ENCODE measurements around the gene ORMDL3. TPM values are rescaled to one million over a fixed set of nuclear protein-coding genes. Genes with fewer than 3 reads are reported as not detected.

Gene ORMDL3
- total and polyA plus RNA-seq, 5 donors from 2014 or later, result 99.5 to 176 (median 119) TPM

DNA sequence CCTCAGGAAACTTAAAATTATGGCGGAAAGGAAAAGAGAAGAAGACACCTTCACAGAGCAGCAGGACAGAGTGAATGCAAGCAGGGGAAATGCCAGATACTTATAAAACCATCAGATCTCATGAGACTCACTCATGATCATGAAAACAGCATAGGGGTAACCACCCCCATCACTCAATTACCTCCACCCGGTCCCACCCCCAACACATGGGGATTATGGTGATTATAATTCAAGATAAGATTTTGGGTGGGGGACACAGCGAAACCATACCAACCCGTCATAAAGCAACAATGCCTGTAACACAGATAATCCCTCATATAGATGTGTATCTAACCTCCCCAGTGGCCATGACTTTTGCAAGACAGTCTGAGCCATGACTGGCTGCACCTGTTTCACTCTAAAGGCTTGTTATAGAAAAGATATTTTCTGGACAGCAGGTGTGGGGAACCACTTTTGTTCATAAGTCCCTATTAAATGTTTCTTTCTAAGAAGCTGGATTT, 28.4 kb upstream of the ORMDL3 start:
- no peak overlapping the region for H3K4me3 ChIP-seq (ENCODE audit: low read depth, low read length)
- Mint-ChIP-seq H3K4me3 (peak overlapping the region in 1 of 4 donors; percentile 28), H3K27ac (peak overlapping the region in 1 of 3 donors; percentile 72), H3K27me3 (peaks cover under 1% of the 10 kb centered on the region), H3K4me1 (peaks cover 5 to 28% (median 12%) of the 10 kb centered on the region in 4 donors), H3K36me3 (no peaks in the 10 kb centered on the region), H3K9me3 (no peaks in the 10 kb centered on the region)
- no peaks in the 10 kb centered on the region for H3K27me3 ChIP-seq (ENCODE audit: control insufficient read depth, insufficient read depth, low read length)
- H3K27ac ChIP-seq (ENCODE audit: insufficient read depth, low read length, poor library complexity, severe bottlenecking), result no peak overlapping the region
- ATAC-seq (ENCODE audit: low read depth in 2 of 2) (no peak), DNase-seq (no peak)
- H3K36me3 ChIP-seq (ENCODE audit: control insufficient read depth, insufficient read depth, low read length), result no peaks in the 10 kb centered on the region
- no peaks in the 10 kb centered on the region for H3K9me3 ChIP-seq (ENCODE audit: control insufficient read depth in 2 of 2, low read length in 2 of 2)
- H3K4me1 ChIP-seq (ENCODE audit: control insufficient read depth, insufficient read depth, low read length, poor library complexity, severe bottlenecking), result peaks cover 19% of the 10 kb centered on the region

GRCh38 chr17:39954876-39955275, 27.5 kb upstream of the ORMDL3 start:
- ATAC-seq (ENCODE audit: low read depth in 2 of 2) (no peak), DNase-seq (no peak)
- Histone ChIP-seq H3K27ac (ENCODE audit: insufficient read depth, low read length, poor library complexity, severe bottlenecking) (no peak overlapping the region), H3K4me3 (ENCODE audit: low read depth, low read length) (no peak overlapping the region), H3K4me1 (ENCODE audit: control insufficient read depth, insufficient read depth, low read length, poor library complexity, severe bottlenecking) (peaks cover 19% of the 10 kb centered on the region), H3K27me3 (ENCODE audit: control insufficient read depth, insufficient read depth, low read length) (no peaks in the 10 kb centered on the region), H3K9me3 (ENCODE audit: control insufficient read depth in 2 of 2, low read length in 2 of 2) (no peaks in the 10 kb centered on the region), H3K36me3 (ENCODE audit: control insufficient read depth, insufficient read depth, low read length) (no peaks in the 10 kb centered on the region)
- peak overlapping the region in 1 of 4 donors; percentile 43 for H3K4me3 Mint-ChIP-seq
- H3K27me3 Mint-ChIP-seq, result peaks cover 4% of the 10 kb centered on the region
- H3K27ac Mint-ChIP-seq, result peak overlapping the region in 1 of 3 donors; percentile 59
- H3K4me1 Mint-ChIP-seq, result peaks cover 5 to 26% (median 13%) of the 10 kb centered on the region in 4 donors
- no peaks in the 10 kb centered on the region for H3K9me3 Mint-ChIP-seq
- no peaks in the 10 kb centered on the region for H3K36me3 Mint-ChIP-seq

DNA sequence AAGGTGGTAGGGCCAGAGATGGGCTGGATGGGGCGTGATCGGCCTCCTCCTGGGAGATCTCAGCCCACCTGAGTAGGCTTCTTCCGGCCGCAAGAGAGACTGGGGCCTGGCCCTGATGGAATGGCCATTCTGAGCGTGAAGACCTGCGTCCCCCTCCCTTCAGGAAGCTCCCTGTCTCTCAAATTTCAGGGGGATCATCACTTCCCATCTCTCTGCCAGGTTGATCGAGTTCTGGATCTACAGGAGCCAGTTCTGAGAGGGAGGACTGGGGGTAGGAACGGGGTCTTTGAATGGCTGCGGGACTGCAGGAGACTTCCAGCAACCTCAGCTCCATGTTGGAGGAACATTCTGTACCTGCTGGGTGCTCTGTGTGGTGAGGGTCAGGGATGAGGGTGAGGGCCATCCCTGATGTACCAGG, 26.1 kb upstream of the ORMDL3 start:
- peak overlapping the region; percentile 66 to 92 (median 86) for H3K4me3 Mint-ChIP-seq
- peaks cover 0 to 34% (median 11%) of the 10 kb centered on the region in 4 donors for H3K4me1 Mint-ChIP-seq
- Histone ChIP-seq H3K9me3 (ENCODE audit: control insufficient read depth in 2 of 2, low read length in 2 of 2) (no peaks in the 10 kb centered on the region), H3K4me3 (ENCODE audit: low read depth, low read length) (peak overlapping the region; percentile 62), H3K27ac (ENCODE audit: insufficient read depth, low read length, poor library complexity, severe bottlenecking) (peak overlapping the region; percentile 67), H3K36me3 (ENCODE audit: control insufficient read depth, insufficient read depth, low read length) (no peaks in the 10 kb centered on the region), H3K27me3 (ENCODE audit: control insufficient read depth, insufficient read depth, low read length) (no peaks in the 10 kb centered on the region), H3K4me1 (ENCODE audit: control insufficient read depth, insufficient read depth, low read length, poor library complexity, severe bottlenecking) (peaks cover 18% of the 10 kb centered on the region)
- ATAC-seq (ENCODE audit: low read depth in 2 of 2) (no peak), DNase-seq (no peak)
- H3K9me3 Mint-ChIP-seq, result no peaks in the 10 kb centered on the region
- H3K36me3 Mint-ChIP-seq, result no peaks in the 10 kb centered on the region
- H3K27ac Mint-ChIP-seq, result peak overlapping the region; percentile 54 to 92 (median 85)
- peaks cover 4% of the 10 kb centered on the region for H3K27me3 Mint-ChIP-seq

DNA sequence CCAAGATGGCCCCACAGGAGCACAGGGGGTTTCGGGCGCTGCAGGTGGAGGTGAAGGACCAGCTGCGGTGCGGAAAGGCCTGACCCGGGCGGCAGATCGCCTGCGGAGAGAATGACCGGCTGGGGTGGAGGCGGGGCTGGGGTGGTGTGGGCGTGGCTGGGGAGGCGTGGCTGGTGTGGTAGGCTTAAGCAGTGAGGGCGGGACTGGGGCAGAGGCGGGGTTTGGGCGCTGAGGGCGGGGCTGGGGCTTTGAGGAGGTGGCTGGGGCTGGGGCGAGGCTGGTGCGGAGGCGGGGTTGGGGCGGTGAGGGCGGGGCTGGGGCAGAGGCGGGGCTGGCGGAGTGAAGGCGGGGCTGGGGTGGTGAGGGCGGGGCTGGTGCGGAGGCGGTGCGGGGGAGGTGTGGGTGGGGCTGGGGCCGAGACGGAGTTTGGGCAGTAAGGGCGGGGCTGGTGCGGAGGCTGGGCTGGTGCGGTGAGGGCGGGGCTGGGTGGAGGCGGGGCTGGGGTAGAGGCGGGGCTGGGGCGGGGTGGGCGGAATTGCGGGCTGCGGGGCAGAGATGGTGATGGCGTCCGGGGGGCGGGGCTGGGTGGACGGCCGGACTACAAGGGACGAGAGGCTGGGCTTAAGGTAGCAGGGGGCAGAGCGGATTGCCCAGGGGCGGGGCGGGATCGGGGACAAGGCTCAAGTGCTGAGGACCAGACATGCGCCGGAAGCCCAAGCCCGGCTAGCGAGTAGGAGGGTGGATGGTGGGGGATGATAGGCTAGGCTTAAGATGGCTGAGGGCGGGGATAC, 25.5 kb upstream of the ORMDL3 start:
- peak overlapping the region; percentile 67 for H3K27ac ChIP-seq (ENCODE audit: insufficient read depth, low read length, poor library complexity, severe bottlenecking)
- H3K9me3 Mint-ChIP-seq, result no peaks in the 10 kb centered on the region
- no peaks in the 10 kb centered on the region for H3K9me3 ChIP-seq (ENCODE audit: control insufficient read depth in 2 of 2, low read length in 2 of 2)
- peak overlapping the region; percentile 66 to 92 (median 86) for H3K4me3 Mint-ChIP-seq
- H3K27me3 ChIP-seq (ENCODE audit: control insufficient read depth, insufficient read depth, low read length), result no peaks in the 10 kb centered on the region
- H3K36me3 Mint-ChIP-seq, result no peaks in the 10 kb centered on the region
- H3K36me3 ChIP-seq (ENCODE audit: control insufficient read depth, insufficient read depth, low read length), result no peaks in the 10 kb centered on the region
- H3K27ac Mint-ChIP-seq, result peak overlapping the region; percentile 54 to 92 (median 85)
- DNase-seq, result peak; percentile 87 to 94 (median 92)
- peaks cover 4% of the 10 kb centered on the region for H3K27me3 Mint-ChIP-seq
- ATAC-seq (ENCODE audit: low read depth in 2 of 2), result peak; percentile 85 to 86
- peaks cover 23% of the 10 kb centered on the region for H3K4me1 ChIP-seq (ENCODE audit: control insufficient read depth, insufficient read depth, low read length, poor library complexity, severe bottlenecking)
- peaks cover 0 to 40% (median 13%) of the 10 kb centered on the region in 4 donors for H3K4me1 Mint-ChIP-seq
- peak overlapping the region; percentile 62 for H3K4me3 ChIP-seq (ENCODE audit: low read depth, low read length)

GRCh38 chr17:39951924-39952679, 24.7 kb upstream of the ORMDL3 start:
- Histone ChIP-seq H3K27ac (ENCODE audit: insufficient read depth, low read length, poor library complexity, severe bottlenecking) (no peak overlapping the region), H3K4me3 (ENCODE audit: low read depth, low read length) (peak overlapping the region; percentile 51), H3K27me3 (ENCODE audit: control insufficient read depth, insufficient read depth, low read length) (no peaks in the 10 kb centered on the region), H3K9me3 (ENCODE audit: control insufficient read depth in 2 of 2, low read length in 2 of 2) (no peaks in the 10 kb centered on the region), H3K4me1 (ENCODE audit: control insufficient read depth, insufficient read depth, low read length, poor library complexity, severe bottlenecking) (peaks cover 26% of the 10 kb centered on the region), H3K36me3 (ENCODE audit: control insufficient read depth, insufficient read depth, low read length) (no peaks in the 10 kb centered on the region)
- Mint-ChIP-seq H3K27ac (peak overlapping the region in 2 of 3 donors; percentile 38 to 51), H3K4me1 (peaks cover 0 to 47% (median 16%) of the 10 kb centered on the region in 4 donors), H3K4me3 (peak overlapping the region; percentile 67 to 82 (median 70)), H3K36me3 (no peaks in the 10 kb centered on the region), H3K27me3 (peaks cover 4% of the 10 kb centered on the region), H3K9me3 (no peaks in the 10 kb centered on the region)
- ATAC-seq (ENCODE audit: low read depth in 2 of 2), result peak in 1 of 2 donors; percentile 2
- no peak for DNase-seq

DNA sequence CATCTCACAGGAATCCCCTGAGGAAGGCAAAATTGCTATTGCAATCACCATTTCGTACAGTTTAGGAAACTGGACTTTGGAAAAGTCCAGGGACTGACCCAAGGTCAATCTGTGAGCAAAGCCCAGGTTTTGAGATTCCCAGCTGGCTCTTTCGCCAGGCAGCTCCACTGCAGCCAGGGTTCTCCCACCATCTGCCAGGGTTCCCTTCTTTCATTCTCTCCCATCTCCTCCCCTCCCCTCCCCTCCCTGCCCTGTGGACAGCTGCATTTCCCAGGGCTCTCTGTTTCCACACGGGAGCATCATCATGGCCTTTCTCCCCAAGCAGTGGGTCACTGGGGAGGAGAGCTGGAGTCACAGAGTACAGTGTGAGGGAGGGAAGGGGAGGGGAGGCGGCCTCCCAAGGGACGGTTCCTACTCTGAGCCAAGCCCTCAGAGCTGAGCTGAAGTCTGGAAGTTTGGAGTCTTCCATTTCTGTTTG, 23.5 kb upstream of the ORMDL3 start:
- Mint-ChIP-seq H3K27ac (no peak overlapping the region), H3K27me3 (peaks cover 4% of the 10 kb centered on the region), H3K36me3 (no peaks in the 10 kb centered on the region), H3K4me1 (peaks cover 0 to 47% (median 16%) of the 10 kb centered on the region in 4 donors), H3K9me3 (no peaks in the 10 kb centered on the region), H3K4me3 (peak overlapping the region in 1 of 4 donors; percentile 11)
- ATAC-seq (ENCODE audit: low read depth in 2 of 2) (no peak), DNase-seq (no peak)
- no peaks in the 10 kb centered on the region for H3K27me3 ChIP-seq (ENCODE audit: control insufficient read depth, insufficient read depth, low read length)
- H3K36me3 ChIP-seq (ENCODE audit: control insufficient read depth, insufficient read depth, low read length), result no peaks in the 10 kb centered on the region
- no peaks in the 10 kb centered on the region for H3K9me3 ChIP-seq (ENCODE audit: control insufficient read depth in 2 of 2, low read length in 2 of 2)
- no peak overlapping the region for H3K27ac ChIP-seq (ENCODE audit: insufficient read depth, low read length, poor library complexity, severe bottlenecking)
- H3K4me1 ChIP-seq (ENCODE audit: control insufficient read depth, insufficient read depth, low read length, poor library complexity, severe bottlenecking), result peaks cover 26% of the 10 kb centered on the region
- no peak overlapping the region for H3K4me3 ChIP-seq (ENCODE audit: low read depth, low read length)

DNA sequence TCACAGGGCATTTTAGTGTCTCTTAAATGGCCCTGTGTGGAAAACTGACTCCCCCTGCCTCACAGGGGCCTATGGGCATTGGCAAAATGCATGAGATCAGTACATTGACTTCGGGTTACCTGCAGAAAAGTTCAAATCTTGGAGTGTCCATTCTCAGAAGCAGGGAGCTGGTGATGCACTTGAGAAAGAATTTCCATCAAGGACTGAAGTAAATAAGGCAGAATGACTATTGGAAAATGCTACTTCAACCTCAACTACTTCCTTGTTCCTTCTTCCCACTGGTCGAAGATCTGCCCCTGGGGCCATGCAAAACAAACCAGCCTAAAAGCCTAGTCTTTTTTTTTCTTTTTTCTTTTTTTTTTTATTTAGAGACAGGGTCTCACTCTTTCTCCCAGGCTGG, 21.6 kb upstream of the ORMDL3 start:
- Histone ChIP-seq H3K36me3 (ENCODE audit: control insufficient read depth, insufficient read depth, low read length) (no peaks in the 10 kb centered on the region), H3K9me3 (ENCODE audit: control insufficient read depth in 2 of 2, low read length in 2 of 2) (no peaks in the 10 kb centered on the region), H3K4me1 (ENCODE audit: control insufficient read depth, insufficient read depth, low read length, poor library complexity, severe bottlenecking) (peaks cover 26% of the 10 kb centered on the region), H3K27me3 (ENCODE audit: control insufficient read depth, insufficient read depth, low read length) (no peaks in the 10 kb centered on the region), H3K27ac (ENCODE audit: insufficient read depth, low read length, poor library complexity, severe bottlenecking) (peak overlapping the region; percentile 33), H3K4me3 (ENCODE audit: low read depth, low read length) (no peak overlapping the region)
- ATAC-seq (ENCODE audit: low read depth in 2 of 2) (no peak), DNase-seq (no peak)
- Mint-ChIP-seq H3K27ac (peak overlapping the region; percentile 7 to 82 (median 82)), H3K4me1 (peaks cover 0 to 47% (median 16%) of the 10 kb centered on the region in 4 donors), H3K36me3 (no peaks in the 10 kb centered on the region), H3K27me3 (peaks cover 4% of the 10 kb centered on the region), H3K9me3 (no peaks in the 10 kb centered on the region), H3K4me3 (peak overlapping the region in 1 of 4 donors; percentile 70)
